Activated T-helper 17 cell treated with anti-CD3 and anti-CD28 coated beads, Interleukin-2, amount 50 U/mL, for 72 hours (primary cell): Measurements from ENCODE around the gene CD8B2. TPM values are rescaled to one million over a fixed set of nuclear protein-coding genes. Genes with fewer than 3 reads are reported as not detected.
"Not testable (repeated sequence)": the region's sequence is repeated elsewhere in the genome, so short reads cannot be mapped to it uniquely, and the experiment has no call there.

Source experiments
- ATAC-seq: fragments of 150-1000 bp; cut with Tn5 transposase; replicated peaks from 2 replicates; pipeline ENCODE4 v1.10.0; 2021; ENCODE audit warnings: mild to moderate bottlenecking, moderate library complexity
- H3K27ac Mint-ChIP-seq: one replicate; pipeline ENCODE4 v1.8.0; 2022; ENCODE audit warnings: mixed read lengths
- H3K27me3 Mint-ChIP-seq: one replicate; pipeline ENCODE4 v1.8.0; 2022; ENCODE audit warnings: mixed read lengths
- H3K36me3 Mint-ChIP-seq: one replicate; pipeline ENCODE4 v1.8.0; 2022; ENCODE audit warnings: low read depth, mild to moderate bottlenecking, mixed read lengths
- H3K4me1 Mint-ChIP-seq: one replicate; pipeline ENCODE4 v1.8.0; 2022; ENCODE audit warnings: mixed read lengths
- H3K4me3 Mint-ChIP-seq: one replicate; pipeline ENCODE4 v1.8.0; 2022; ENCODE audit warnings: mild to moderate bottlenecking, mixed read lengths
- H3K9me3 Mint-ChIP-seq: one replicate; pipeline ENCODE4 v1.8.0; 2022; ENCODE audit warnings: mixed read lengths
- total RNA-seq, 2 donors: library from RNA; stranded (reverse); gene quantifications; one replicate each; pipeline ENCODE4 v1.2.3, GENCODE V29; 2022

CD8B2 gene
- total RNA-seq, 2 donors from 2014 or later = 0.15 TPM; not detected in 1

- Mint-ChIP-seq H3K4me1 (no peaks in the 10 kb centered on the region), H3K9me3 (peaks cover 4% of the 10 kb centered on the region), H3K4me3 (no peak overlapping the region), H3K27me3 (peaks cover 8% of the 10 kb centered on the region), H3K27ac (no peak overlapping the region), H3K36me3 (no peaks in the 10 kb centered on the region)
- no peak for ATAC-seq
Measured at GRCh38 chr2:106552921-106553320, 65.8 kb downstream of the CD8B2 start.

- H3K27me3 Mint-ChIP-seq = peaks cover 4% of the 10 kb centered on the region
- H3K27ac Mint-ChIP-seq = no peak overlapping the region
- no peak overlapping the region for H3K4me3 Mint-ChIP-seq
- no peaks in the 10 kb centered on the region for H3K4me1 Mint-ChIP-seq
- H3K36me3 Mint-ChIP-seq = no peaks in the 10 kb centered on the region
- no peak for ATAC-seq
- H3K9me3 Mint-ChIP-seq = peaks cover 4% of the 10 kb centered on the region
Measured at GRCh38 chr2:106553321-106553720, 66.2 kb downstream of the CD8B2 start.

- Mint-ChIP-seq H3K9me3 (peaks cover 4% of the 10 kb centered on the region), H3K4me3 (no peak overlapping the region), H3K27me3 (peaks cover 4% of the 10 kb centered on the region), H3K27ac (no peak overlapping the region), H3K4me1 (no peaks in the 10 kb centered on the region), H3K36me3 (no peaks in the 10 kb centered on the region)
- no peak for ATAC-seq
Measured at GRCh38 chr2:106554411-106554810, 67.2 kb downstream of the CD8B2 start.

GRCh38 chr2:106555053-106555452, 67.9 kb downstream of the CD8B2 start:
- no peak overlapping the region for H3K27ac Mint-ChIP-seq
- H3K4me3 Mint-ChIP-seq = no peak overlapping the region
- peaks cover 9% of the 10 kb centered on the region for H3K27me3 Mint-ChIP-seq
- peaks cover 4% of the 10 kb centered on the region for H3K9me3 Mint-ChIP-seq
- no peaks in the 10 kb centered on the region for H3K36me3 Mint-ChIP-seq
- ATAC-seq = no peak
- no peaks in the 10 kb centered on the region for H3K4me1 Mint-ChIP-seq

GRCh38 chr2:106559786-106560185, 72.6 kb downstream of the CD8B2 start:
- H3K27ac Mint-ChIP-seq, H3K36me3 Mint-ChIP-seq, H3K4me3 Mint-ChIP-seq, H3K4me1 Mint-ChIP-seq, H3K9me3 Mint-ChIP-seq, ATAC-seq: not testable (repeated sequence)
- peaks cover 23% of the 10 kb centered on the region for H3K27me3 Mint-ChIP-seq

GRCh38 chr2:106560773-106561172, 73.6 kb downstream of the CD8B2 start:
- H3K9me3 Mint-ChIP-seq = peaks cover 6% of the 10 kb centered on the region
- H3K4me1 Mint-ChIP-seq = no peaks in the 10 kb centered on the region
- H3K36me3 Mint-ChIP-seq = no peaks in the 10 kb centered on the region
- H3K27me3 Mint-ChIP-seq = peaks cover 23% of the 10 kb centered on the region
- ATAC-seq = no peak
- no peak overlapping the region for H3K27ac Mint-ChIP-seq
- no peak overlapping the region for H3K4me3 Mint-ChIP-seq

GRCh38 chr2:106561356-106561755, 74.2 kb downstream of the CD8B2 start:
- no peak for ATAC-seq
- Mint-ChIP-seq H3K36me3 (no peaks in the 10 kb centered on the region), H3K27ac (no peak overlapping the region), H3K4me1 (peaks cover 4% of the 10 kb centered on the region), H3K9me3 (peaks cover 6% of the 10 kb centered on the region), H3K4me3 (no peak overlapping the region), H3K27me3 (peaks cover 27% of the 10 kb centered on the region)

GRCh38 chr2:106561803-106562202, 74.6 kb downstream of the CD8B2 start:
- Mint-ChIP-seq H3K27me3 (peaks cover 26% of the 10 kb centered on the region), H3K9me3 (peaks cover 5% of the 10 kb centered on the region), H3K27ac (no peak overlapping the region), H3K36me3 (no peaks in the 10 kb centered on the region), H3K4me1 (peaks cover 5% of the 10 kb centered on the region), H3K4me3 (no peak overlapping the region)
- ATAC-seq = no peak

- peaks cover 3% of the 10 kb centered on the region for H3K9me3 Mint-ChIP-seq
- no peak overlapping the region for H3K4me3 Mint-ChIP-seq
- no peak for ATAC-seq
- H3K27ac Mint-ChIP-seq = no peak overlapping the region
- H3K36me3 Mint-ChIP-seq = no peaks in the 10 kb centered on the region
- H3K27me3 Mint-ChIP-seq = peaks cover 29% of the 10 kb centered on the region
- H3K4me1 Mint-ChIP-seq = peaks cover 5% of the 10 kb centered on the region
Measured at GRCh38 chr2:106562268-106563186, 75.4 kb downstream of the CD8B2 start.

- H3K4me3 Mint-ChIP-seq = no peak overlapping the region
- H3K9me3 Mint-ChIP-seq = peaks cover 3% of the 10 kb centered on the region
- H3K4me1 Mint-ChIP-seq = peaks cover 5% of the 10 kb centered on the region
- H3K36me3 Mint-ChIP-seq = no peaks in the 10 kb centered on the region
- peaks cover 35% of the 10 kb centered on the region for H3K27me3 Mint-ChIP-seq
- no peak overlapping the region for H3K27ac Mint-ChIP-seq
- no peak for ATAC-seq
Measured at GRCh38 chr2:106563195-106563594, 76.0 kb downstream of the CD8B2 start.

GRCh38 chr2:106565599-106565998, 78.4 kb downstream of the CD8B2 start:
- ATAC-seq = peak; percentile 81
- H3K9me3 Mint-ChIP-seq = peaks cover 3% of the 10 kb centered on the region
- H3K27ac Mint-ChIP-seq = peak overlapping the region; percentile 74

GRCh38 chr2:106566050-106566449, 78.9 kb downstream of the CD8B2 start:
- peaks cover 42% of the 10 kb centered on the region for H3K27me3 Mint-ChIP-seq

More at GRCh38 chr2:106565599-106565998, 78.4 kb downstream of the CD8B2 start:
- Mint-ChIP-seq H3K4me3 (peak overlapping the region; percentile 40), H3K4me1 (peaks cover 5% of the 10 kb centered on the region), H3K27me3 (peaks cover 43% of the 10 kb centered on the region), H3K36me3 (no peaks in the 10 kb centered on the region)

GRCh38 chr2:106566484-106566883, 79.3 kb downstream of the CD8B2 start:
- H3K36me3 Mint-ChIP-seq, H3K4me1 Mint-ChIP-seq, ATAC-seq, H3K9me3 Mint-ChIP-seq: not testable (repeated sequence)
- H3K4me3 Mint-ChIP-seq = peak overlapping the region; percentile 40
- peak overlapping the region; percentile 74 for H3K27ac Mint-ChIP-seq
- H3K27me3 Mint-ChIP-seq = peaks cover 46% of the 10 kb centered on the region

More at GRCh38 chr2:106566050-106566449, 78.9 kb downstream of the CD8B2 start:
- peak; percentile 96 for ATAC-seq
- Mint-ChIP-seq H3K4me3 (peak overlapping the region; percentile 40), H3K9me3 (peaks cover 3% of the 10 kb centered on the region), H3K36me3 (no peaks in the 10 kb centered on the region), H3K4me1 (peaks cover 5% of the 10 kb centered on the region), H3K27ac (peak overlapping the region; percentile 74)

- H3K27me3 Mint-ChIP-seq = peaks cover 41% of the 10 kb centered on the region
- no peak overlapping the region for H3K4me3 Mint-ChIP-seq
- no peak for ATAC-seq
- no peak overlapping the region for H3K27ac Mint-ChIP-seq
- H3K4me1 Mint-ChIP-seq = peaks cover 5% of the 10 kb centered on the region
- H3K9me3 Mint-ChIP-seq = no peaks in the 10 kb centered on the region
- H3K36me3 Mint-ChIP-seq = no peaks in the 10 kb centered on the region
Measured at GRCh38 chr2:106570316-106570715, 83.2 kb downstream of the CD8B2 start.
